HG02884 (cell line): Measurements from ENCODE around the gene RNF11.
"Not testable (repeated sequence)": the region's sequence is repeated elsewhere in the genome, so short reads cannot be mapped to it uniquely, and the experiment has no call there.

ENCODE experiments used
- ATAC-seq: cut with Tn5 transposase; IDR thresholded peaks from one replicate; pipeline ENCODE4 v1.9.1; 2021; ENCODE audit warnings: mild to moderate bottlenecking, moderate library complexity; ENCODE audit not compliant: unreplicated experiment

RNF11 gene

GRCh38 chr1:51227231-51227960 lies 8.7 kb upstream of the RNF11 start:
- ATAC-seq, result not testable (repeated sequence)

GRCh38 chr1:51228471-51228870 lies 7.6 kb upstream of the RNF11 start:
- ATAC-seq, result not testable (repeated sequence)

GRCh38 chr1:51230501-51231078 lies 5.5 kb upstream of the RNF11 start:
- ATAC-seq, result no peak

GRCh38 chr1:51231120-51231519 lies 5.0 kb upstream of the RNF11 start:
- ATAC-seq, result no peak

- no peak for ATAC-seq
These were observed 4.2 kb upstream of the RNF11 start for GRCh38 chr1:51231896-51232295.

- ATAC-seq, result not testable (repeated sequence)
These were observed 1.8 kb upstream of the RNF11 start for GRCh38 chr1:51234236-51234635.

- peak; percentile 48 for ATAC-seq
These were observed 1.2 kb upstream of the RNF11 start for GRCh38 chr1:51234721-51235425.

GRCh38 chr1:51236531-51237350 lies 668 bp downstream of the RNF11 start:
- ATAC-seq, result peak; percentile 15

GRCh38 chr1:51237351-51238033 lies 1.4 kb downstream of the RNF11 start:
- ATAC-seq, result no peak

- ATAC-seq, result no peak
These were observed 1.9 kb downstream of the RNF11 start for GRCh38 chr1:51238034-51238403.

- ATAC-seq, result no peak
These were observed 4.0 kb downstream of the RNF11 start for GRCh38 chr1:51240084-51240483.

- ATAC-seq, result no peak
These were observed 5.0 kb downstream of the RNF11 start for GRCh38 chr1:51241119-51241518.

- no peak for ATAC-seq
These were observed 6.5 kb downstream of the RNF11 start for GRCh38 chr1:51242546-51242945.

GRCh38 chr1:51247022-51247421 lies 10.9 kb downstream of the RNF11 start:
- peak; percentile 77 for ATAC-seq

- no peak for ATAC-seq
These were observed 11.4 kb downstream of the RNF11 start for GRCh38 chr1:51247499-51247898.

GRCh38 chr1:51249445-51249844 lies 13.4 kb downstream of the RNF11 start:
- no peak for ATAC-seq

GRCh38 chr1:51250729-51251128 lies 14.7 kb downstream of the RNF11 start:
- not testable (repeated sequence) for ATAC-seq

GRCh38 chr1:51251165-51251564 lies 15.1 kb downstream of the RNF11 start:
- ATAC-seq, result not testable (repeated sequence)

- ATAC-seq, result no peak
These were observed 16.3 kb downstream of the RNF11 start for GRCh38 chr1:51252366-51252765.

- ATAC-seq, result no peak
These were observed 17.6 kb downstream of the RNF11 start for GRCh38 chr1:51253691-51254090.

GRCh38 chr1:51255331-51255730 lies 19.3 kb downstream of the RNF11 start:
- no peak for ATAC-seq
